ENCODE measurements around the gene TRMT5. TPM values are rescaled to one million over a fixed set of nuclear protein-coding genes. Genes with fewer than 3 reads are reported as not detected.

Gene TRMT5
- 1 to 10 TPM; 4.2 to 4.6 TPM for total RNA-seq

GRCh38 chr14:60980811-60981632 lies at the start of gene TRMT5, which contains the start of gene SLC38A6:
TSS of gene TRMT5 (minus strand) at chr14:60981079. CDS start at chr14:60980973, 106 bp downstream.
TSS of gene SLC38A6 (plus strand) at chr14:60981245. CDS start at chr14:60981278, 33 bp downstream.
- Histone ChIP-seq H3K4me3 (peak within 1 kb of the TSS; percentile 63 to 80), H3K27ac (peak within 1 kb of the TSS; percentile 83 to 89), H3K9me3 (no peaks in the 10 kb centered on the region), H3K36me3 (peaks cover 12% of the 10 kb centered on the region), H3K27me3 (no peaks in the 10 kb centered on the region), H3K4me1 (peaks cover 0 to 46% of the 10 kb centered on the region in 2 donors)
- DNase-seq (ENCODE audit: low spot score), result peak; percentile 96
- no peak for TF ChIP-seq CTCF (IDR thresholded peaks at IDR 0.05)

- H3K9me3 ChIP-seq, result no peaks in the 10 kb centered on the region
- no peak overlapping the region for H3K27ac ChIP-seq
- DNase-seq (ENCODE audit: low spot score), result no peak
- no peaks in the 10 kb centered on the region for H3K4me1 ChIP-seq
- no peaks in the 10 kb centered on the region for H3K36me3 ChIP-seq
- no peak overlapping the region for H3K4me3 ChIP-seq
- H3K27me3 ChIP-seq, result no peaks in the 10 kb centered on the region
- TF ChIP-seq CTCF (IDR thresholded peaks at IDR 0.05), result no peak
Observed at GRCh38 chr14:61026526-61026925, 45.6 kb upstream of the TRMT5 start.

GRCh38 chr14:61025251-61026223 lies 44.7 kb upstream of the TRMT5 start:
- Histone ChIP-seq H3K4me3 (no peak overlapping the region), H3K27ac (no peak overlapping the region), H3K9me3 (no peaks in the 10 kb centered on the region), H3K4me1 (no peaks in the 10 kb centered on the region), H3K27me3 (no peaks in the 10 kb centered on the region), H3K36me3 (no peaks in the 10 kb centered on the region)
- peak; percentile 75 to 90 for TF ChIP-seq CTCF (IDR thresholded peaks at IDR 0.05)
- DNase-seq (ENCODE audit: low spot score), result peak; percentile 70

GRCh38 chr14:61019537-61019936 lies 38.7 kb upstream of the TRMT5 start:
- Histone ChIP-seq H3K9me3 (peaks cover 0 to 3% of the 10 kb centered on the region in 2 donors), H3K27ac (no peak overlapping the region), H3K4me1 (no peaks in the 10 kb centered on the region), H3K36me3 (no peaks in the 10 kb centered on the region), H3K27me3 (no peaks in the 10 kb centered on the region), H3K4me3 (no peak overlapping the region)
- DNase-seq (ENCODE audit: low spot score), result no peak
- TF ChIP-seq CTCF (IDR thresholded peaks at IDR 0.05), result no peak

GRCh38 chr14:61003571-61003970 lies 22.7 kb upstream of the TRMT5 start:
- H3K27ac ChIP-seq, result no peak overlapping the region
- H3K27me3 ChIP-seq, result no peaks in the 10 kb centered on the region
- H3K36me3 ChIP-seq, result no peaks in the 10 kb centered on the region
- H3K4me3 ChIP-seq, result no peak overlapping the region
- no peaks in the 10 kb centered on the region for H3K4me1 ChIP-seq
- TF ChIP-seq CTCF (IDR thresholded peaks at IDR 0.05), result no peak
- H3K9me3 ChIP-seq, result no peaks in the 10 kb centered on the region
- no peak for DNase-seq (ENCODE audit: low spot score)

Data from right atrium auricular region (tissue), 2 donors.